Measurements from ENCODE around the gene LGALS3BP.

The LGALS3BP gene

GRCh38 chr17:78999056-78999768 is 19.5 kb upstream of the LGALS3BP start:
- DNase-seq: no peak

GRCh38 chr17:78998311-78999055 is 18.8 kb upstream of the LGALS3BP start:
- no peak for DNase-seq

- no peak for DNase-seq
These were observed 18.2 kb upstream of the LGALS3BP start for GRCh38 chr17:78997881-78998280.

GRCh38 chr17:78997231-78997741 is 17.6 kb upstream of the LGALS3BP start:
- no peak for DNase-seq

GRCh38 chr17:78996781-78997201 is 17.1 kb upstream of the LGALS3BP start:
- no peak for DNase-seq

GRCh38 chr17:78995761-78996451 is 16.2 kb upstream of the LGALS3BP start:
- DNase-seq: no peak

- DNase-seq: no peak
These were observed 15.5 kb upstream of the LGALS3BP start for GRCh38 chr17:78995022-78995760.

GRCh38 chr17:78993981-78994671 is 14.4 kb upstream of the LGALS3BP start:
- DNase-seq: no peak

GRCh38 chr17:78993241-78993956 is 13.7 kb upstream of the LGALS3BP start:
- DNase-seq: no peak

- no peak for DNase-seq
These were observed 13.0 kb upstream of the LGALS3BP start for GRCh38 chr17:78992542-78993212.

GRCh38 chr17:78991906-78992532 is 12.3 kb upstream of the LGALS3BP start:
- DNase-seq: no peak

- DNase-seq: no peak
These were observed 11.5 kb upstream of the LGALS3BP start for GRCh38 chr17:78991017-78991738.

- DNase-seq: no peak
These were observed 10.8 kb upstream of the LGALS3BP start for GRCh38 chr17:78990349-78991016.

- DNase-seq: no peak
These were observed 8.4 kb upstream of the LGALS3BP start for GRCh38 chr17:78988152-78988551.

GRCh38 chr17:78986649-78987328 is 7.1 kb upstream of the LGALS3BP start:
- DNase-seq: peak; percentile 35

GRCh38 chr17:78986048-78986648 is 6.4 kb upstream of the LGALS3BP start:
- DNase-seq: no peak

GRCh38 chr17:78985395-78985794 is 5.7 kb upstream of the LGALS3BP start:
- DNase-seq: no peak
